IPS DF 4.7 (cell line): Measurements from ENCODE around the gene ZNF467.

Experiments used
- DNase-seq: peaks from one replicate; pipeline ENCODE4 v3.0.0-alpha.2; 2013; ENCODE audit warnings: low spot score; ENCODE audit errors: extremely low read depth

ZNF467 gene

GRCh38 chr7:149808311-149808710 is 34.9 kb upstream of the ZNF467 start:
- no peak for DNase-seq

GRCh38 chr7:149806726-149807125 is 33.3 kb upstream of the ZNF467 start:
- DNase-seq: no peak

GRCh38 chr7:149804106-149804505 is 30.7 kb upstream of the ZNF467 start:
- DNase-seq: no peak

- DNase-seq: no peak
These were observed 30.2 kb upstream of the ZNF467 start for GRCh38 chr7:149803551-149804074.

- no peak for DNase-seq
These were observed 29.6 kb upstream of the ZNF467 start for GRCh38 chr7:149802966-149803365.

- no peak for DNase-seq
These were observed 28.4 kb upstream of the ZNF467 start for GRCh38 chr7:149801816-149802215.

- DNase-seq: no peak
These were observed 27.7 kb upstream of the ZNF467 start for GRCh38 chr7:149801002-149801566.

GRCh38 chr7:149800169-149800555 is 26.8 kb upstream of the ZNF467 start:
- DNase-seq: no peak

- DNase-seq: peak; percentile 33
These were observed 26.2 kb upstream of the ZNF467 start for GRCh38 chr7:149799397-149800168.

- no peak for DNase-seq
These were observed 24.4 kb upstream of the ZNF467 start for GRCh38 chr7:149797771-149798170.

GRCh38 chr7:149796287-149796860 is 23.0 kb upstream of the ZNF467 start:
- DNase-seq: no peak

- no peak for DNase-seq
These were observed 21.7 kb upstream of the ZNF467 start for GRCh38 chr7:149795126-149795525.

GRCh38 chr7:149794661-149795060 is 21.3 kb upstream of the ZNF467 start:
- no peak for DNase-seq

GRCh38 chr7:149793261-149793660 is 19.9 kb upstream of the ZNF467 start:
- no peak for DNase-seq

- no peak for DNase-seq
These were observed 18.8 kb upstream of the ZNF467 start for GRCh38 chr7:149792220-149792595.

GRCh38 chr7:149791411-149792219 is 18.2 kb upstream of the ZNF467 start:
- no peak for DNase-seq

- no peak for DNase-seq
These were observed 17.5 kb upstream of the ZNF467 start for GRCh38 chr7:149790754-149791360.

- DNase-seq: no peak
These were observed 16.8 kb upstream of the ZNF467 start for GRCh38 chr7:149790146-149790548.

- DNase-seq: no peak
These were observed 15.7 kb upstream of the ZNF467 start for GRCh38 chr7:149789101-149789500.

- DNase-seq: no peak
These were observed 15.0 kb upstream of the ZNF467 start for GRCh38 chr7:149788300-149788851.
